Natural killer cell (primary cell): ENCODE data around the gene MYDGF. TPM values are rescaled to one million over a fixed set of nuclear protein-coding genes. Genes with fewer than 3 reads are reported as not detected.

Experiments
- ATAC-seq, 3 donors: fragments of 150-1000 bp in 2 of 3; fragments of 200-7000 bp in 1 of 3; cut with Tn5 transposase; 1 replicate in 1 of 3; 2 replicates in 2 of 3; pipeline ENCODE4 v1.10.0; 2021; ENCODE audit warnings: mild to moderate bottlenecking in 2 of 3, moderate library complexity in 2 of 3
- DNase-seq, 2 donors: peaks; one replicate each; pipeline versions ENCODE4 v3.0.0 to v3.0.0-alpha.2; 2013 to 2021; ENCODE audit warnings: mixed read lengths in 1 of 2
- H3K27ac ChIP-seq: one replicate; pipeline ENCODE4 v1.5.1; 2013; ENCODE audit warnings: mild to moderate bottlenecking, low read length
- H3K27me3 ChIP-seq: one replicate; pipeline ENCODE4 v1.6.1; 2013; ENCODE audit warnings: low read length; ENCODE audit not compliant: control insufficient read depth, insufficient read depth
- H3K36me3 ChIP-seq: one replicate; pipeline ENCODE4 v1.6.1; 2013; ENCODE audit warnings: low read length; ENCODE audit not compliant: control insufficient read depth, insufficient read depth
- H3K4me1 ChIP-seq: one replicate; pipeline ENCODE4 v1.6.1; 2013; ENCODE audit warnings: low read length; ENCODE audit not compliant: control insufficient read depth, insufficient read depth
- H3K4me3 ChIP-seq: one replicate; pipeline ENCODE4 v1.5.1; 2013; ENCODE audit warnings: low read length
- H3K9me3 ChIP-seq: one replicate; pipeline ENCODE4 v1.6.1; 2013; ENCODE audit warnings: low read length; ENCODE audit not compliant: control insufficient read depth, insufficient read depth
- H3K27ac Mint-ChIP-seq, 2 donors: one replicate each; pipeline ENCODE4 v1.8.0; 2022; ENCODE audit warnings: mild to moderate bottlenecking in 2 of 2, mixed read lengths in 2 of 2, moderate library complexity in 1 of 2
- H3K27me3 Mint-ChIP-seq, 2 donors: one replicate each; pipeline ENCODE4 v1.8.0; 2022; ENCODE audit warnings: low read depth in 2 of 2, mixed read lengths in 2 of 2
- H3K36me3 Mint-ChIP-seq: one replicate; pipeline ENCODE4 v1.8.0; 2022; ENCODE audit warnings: mixed read lengths
- H3K4me1 Mint-ChIP-seq, 2 donors: one replicate each; pipeline ENCODE4 v1.8.0; 2022; ENCODE audit warnings: mixed read lengths in 2 of 2
- H3K4me3 Mint-ChIP-seq: one replicate; pipeline ENCODE4 v1.8.0; 2022; ENCODE audit warnings: mild to moderate bottlenecking, moderate library complexity, mixed read lengths
- H3K9me3 Mint-ChIP-seq, 2 donors: one replicate each; pipeline ENCODE4 v1.8.0; 2022; ENCODE audit warnings: mixed read lengths in 2 of 2
- WGBS: methylation state at CpG from one replicate; pipeline ENCODE4 v1.1.7; 2013; ENCODE audit warnings: missing lambda C conversion rate; ENCODE audit not compliant: insufficient coverage; 5-methylcytosine and 5-hydroxymethylcytosine counted together
- intact Hi-C: fragments of 100-400 bp; cut with micrococcal nuclease; formaldehyde crosslinking; loops from one replicate; pipeline ENCODE4 v1.14.2; 2022
- total RNA-seq, 4 donors: library from RNA; stranded (reverse); fragments of 120-200 nt in 1 of 4; gene quantifications; one replicate each; pipeline versions ENCODE4 v1.2.3 to v1.2.4, GENCODE V29; 2013 to 2022
- TF ChIP-seq, protein P1 (sequence below): fragments of 200-600 bp; IDR thresholded peaks from one replicate; pipeline ENCODE4 v1.8.0; 2022; ENCODE audit warnings: antibody characterized with exemption

Gene MYDGF
- total RNA-seq, 3 donors from 2014 or later (not counting 1 experiment from before 2014, with no cell fraction given): 36.9 to 41.8 (median 37.2) TPM

DNA sequence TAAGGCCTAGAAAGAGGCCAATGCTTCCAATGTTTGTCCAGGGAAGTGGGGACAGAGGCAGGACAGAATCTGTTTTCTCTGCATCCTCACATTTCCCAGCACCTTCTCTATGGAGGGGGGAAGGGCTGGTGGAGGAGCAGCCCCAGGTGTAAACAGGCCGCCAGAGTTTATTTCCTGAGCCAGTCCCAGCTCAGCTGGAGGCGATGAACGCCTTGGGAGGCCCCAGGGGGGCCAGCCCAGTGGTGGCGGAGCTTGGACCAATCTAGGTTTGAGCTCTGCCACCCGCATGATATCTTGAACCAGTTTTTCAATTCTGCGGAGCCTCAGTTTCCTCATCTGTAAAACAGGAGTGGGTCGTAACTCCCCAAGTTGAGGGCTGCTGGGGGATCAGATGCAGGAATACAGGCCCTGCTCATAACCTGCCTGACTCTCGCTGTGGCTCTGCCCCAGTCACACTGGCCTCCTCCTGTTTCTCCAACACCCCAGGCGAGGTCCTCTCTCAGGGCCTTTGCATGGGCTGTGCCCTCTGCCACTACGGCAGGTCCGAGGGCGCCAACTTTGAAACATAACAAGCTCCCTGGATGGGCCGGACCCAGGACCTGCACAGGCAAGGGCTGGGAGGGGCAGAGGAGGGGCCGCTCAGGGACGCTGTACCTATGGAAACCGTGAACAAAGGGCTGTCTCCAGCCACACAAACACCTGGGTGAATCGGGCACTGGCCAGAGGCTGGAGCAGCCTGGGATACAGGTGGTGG lies 29.7 kb downstream of the MYDGF start:
- TF ChIP-seq, protein P1, sequence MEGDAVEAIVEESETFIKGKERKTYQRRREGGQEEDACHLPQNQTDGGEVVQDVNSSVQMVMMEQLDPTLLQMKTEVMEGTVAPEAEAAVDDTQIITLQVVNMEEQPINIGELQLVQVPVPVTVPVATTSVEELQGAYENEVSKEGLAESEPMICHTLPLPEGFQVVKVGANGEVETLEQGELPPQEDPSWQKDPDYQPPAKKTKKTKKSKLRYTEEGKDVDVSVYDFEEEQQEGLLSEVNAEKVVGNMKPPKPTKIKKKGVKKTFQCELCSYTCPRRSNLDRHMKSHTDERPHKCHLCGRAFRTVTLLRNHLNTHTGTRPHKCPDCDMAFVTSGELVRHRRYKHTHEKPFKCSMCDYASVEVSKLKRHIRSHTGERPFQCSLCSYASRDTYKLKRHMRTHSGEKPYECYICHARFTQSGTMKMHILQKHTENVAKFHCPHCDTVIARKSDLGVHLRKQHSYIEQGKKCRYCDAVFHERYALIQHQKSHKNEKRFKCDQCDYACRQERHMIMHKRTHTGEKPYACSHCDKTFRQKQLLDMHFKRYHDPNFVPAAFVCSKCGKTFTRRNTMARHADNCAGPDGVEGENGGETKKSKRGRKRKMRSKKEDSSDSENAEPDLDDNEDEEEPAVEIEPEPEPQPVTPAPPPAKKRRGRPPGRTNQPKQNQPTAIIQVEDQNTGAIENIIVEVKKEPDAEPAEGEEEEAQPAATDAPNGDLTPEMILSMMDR: no peak
- WGBS: 78% methylated on average over 17 of the region's 17 CpGs
- peaks cover 9 to 14% of the 10 kb centered on the region in 2 donors for H3K4me1 Mint-ChIP-seq
- H3K27ac ChIP-seq: no peak overlapping the region
- H3K36me3 ChIP-seq: no peaks in the 10 kb centered on the region
- H3K27ac Mint-ChIP-seq: peak overlapping the region in 1 of 2 donors; percentile 94
- DNase-seq (peak in 1 of 2 donors; percentile 32), ATAC-seq (no peak)
- H3K4me3 ChIP-seq: peak overlapping the region; percentile 78
- peak overlapping the region; percentile 96 for H3K4me3 Mint-ChIP-seq
- H3K9me3 ChIP-seq: no peaks in the 10 kb centered on the region
- H3K27me3 Mint-ChIP-seq: no peaks in the 10 kb centered on the region
- H3K27me3 ChIP-seq: no peaks in the 10 kb centered on the region
- H3K9me3 Mint-ChIP-seq: no peaks in the 10 kb centered on the region
- H3K4me1 ChIP-seq: peaks cover 42% of the 10 kb centered on the region
- intact Hi-C loops: no loop called here
- H3K36me3 Mint-ChIP-seq: no peaks in the 10 kb centered on the region

DNA sequence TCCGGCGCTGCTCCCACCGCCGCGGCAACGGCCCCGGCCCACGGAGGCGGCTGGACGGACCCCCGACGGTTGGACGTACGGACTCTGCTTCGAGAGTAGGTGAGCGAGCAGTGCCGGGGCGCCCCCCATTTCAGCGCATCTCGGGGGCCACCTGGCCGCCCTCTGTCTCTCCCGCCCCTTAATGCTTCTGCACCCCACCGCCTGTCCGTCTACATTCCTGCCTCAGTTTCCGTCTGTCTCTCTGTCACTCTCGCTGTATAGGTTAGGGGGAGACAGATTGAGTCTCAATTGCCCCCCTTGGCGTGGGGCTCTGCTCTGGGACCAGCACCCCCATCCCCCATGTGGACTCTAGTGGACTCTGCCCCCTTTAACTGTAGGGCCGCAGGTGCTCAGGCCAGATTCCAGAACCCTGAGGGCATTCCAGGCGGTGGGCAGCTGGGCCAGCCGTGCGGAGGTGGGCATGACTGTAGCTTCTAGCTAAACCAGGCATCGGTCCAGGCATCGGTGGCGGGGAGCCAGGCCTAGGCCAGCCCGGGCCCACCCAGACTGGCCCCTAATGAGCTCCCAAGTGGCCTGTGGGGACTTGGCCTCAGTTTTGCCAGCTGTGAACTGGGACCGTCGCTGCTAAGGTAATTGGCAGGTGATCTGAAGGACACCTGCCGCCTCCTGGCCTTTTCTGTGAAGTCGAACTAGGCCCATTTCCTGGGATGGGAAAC lies 30.5 kb downstream of the MYDGF start:
- Histone ChIP-seq H3K4me1 (peaks cover 42% of the 10 kb centered on the region), H3K27ac (peak overlapping the region; percentile 24), H3K4me3 (peak overlapping the region; percentile 78), H3K27me3 (no peaks in the 10 kb centered on the region), H3K36me3 (no peaks in the 10 kb centered on the region), H3K9me3 (no peaks in the 10 kb centered on the region)
- H3K9me3 Mint-ChIP-seq: no peaks in the 10 kb centered on the region
- TF ChIP-seq, protein P1: no peak
- intact Hi-C loops: loop anchor here (5.0 kb wide), 1 partner anchor 42 kb away; no protein-coding TSS in a partner anchor
- ATAC-seq (no peak), DNase-seq (no peak)
- H3K36me3 Mint-ChIP-seq: no peaks in the 10 kb centered on the region
- no peaks in the 10 kb centered on the region for H3K27me3 Mint-ChIP-seq
- peak overlapping the region; percentile 96 for H3K4me3 Mint-ChIP-seq
- H3K27ac Mint-ChIP-seq: peak overlapping the region; percentile 94 to 99
- H3K4me1 Mint-ChIP-seq: peaks cover 9 to 20% of the 10 kb centered on the region in 2 donors
- 6% methylated on average over 38 of the region's 39 CpGs for WGBS

DNA sequence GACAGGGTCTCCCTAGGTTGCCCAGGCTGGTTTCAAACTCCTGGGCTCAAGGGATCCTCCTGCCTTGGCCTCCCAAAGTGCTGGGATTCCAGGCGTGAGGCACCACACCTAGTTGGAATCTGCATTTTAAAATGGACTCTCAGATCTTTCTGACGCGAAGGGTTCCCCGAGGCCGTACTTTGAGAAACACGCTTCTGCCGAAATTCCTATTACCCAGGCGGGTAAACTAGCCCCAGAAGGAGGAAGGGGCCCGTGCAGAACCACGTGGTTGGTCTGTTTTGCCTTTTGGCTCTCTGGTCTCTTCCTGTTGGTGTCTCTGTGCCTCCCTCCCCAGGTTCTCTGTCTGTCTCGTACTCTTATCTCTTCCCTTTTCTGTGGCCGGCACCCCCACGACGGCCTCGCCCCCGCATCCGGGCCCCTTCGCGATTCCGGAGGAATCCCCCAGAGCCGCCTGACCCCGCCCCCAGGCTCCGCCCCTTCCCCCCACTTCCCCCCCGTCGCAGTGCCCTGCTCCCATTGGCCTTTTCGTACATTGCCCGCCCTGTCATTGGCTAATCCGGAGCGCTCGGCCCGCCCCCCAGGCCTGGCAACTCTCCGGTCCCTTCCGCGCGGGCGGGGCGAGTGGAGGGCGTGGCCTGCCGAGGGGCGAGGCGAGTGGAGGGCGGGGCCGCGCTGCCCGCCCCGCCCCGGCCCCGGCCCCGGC lies 31.2 kb downstream of the MYDGF start, which contains the start of gene TNFAIP8L1:
TSS of gene TNFAIP8L1 (plus strand) at position 689 of the 703 bp plus-strand sequence. CDS start 12,354 bp downstream, outside the sequence.
- H3K36me3 Mint-ChIP-seq: no peaks in the 10 kb centered on the region
- peaks cover 9 to 26% of the 10 kb centered on the region in 2 donors for H3K4me1 Mint-ChIP-seq
- peak within 1 kb of the TSS; percentile 91 for H3K27ac ChIP-seq
- peaks cover 42% of the 10 kb centered on the region for H3K4me1 ChIP-seq
- peak within 1 kb of the TSS; percentile 78 for H3K4me3 ChIP-seq
- no peaks in the 10 kb centered on the region for H3K9me3 Mint-ChIP-seq
- no peaks in the 10 kb centered on the region for H3K36me3 ChIP-seq
- no peaks in the 10 kb centered on the region for H3K9me3 ChIP-seq
- ATAC-seq (peak; percentile 93 to 99 (median 94)), DNase-seq (peak; percentile 98 to 99)
- no peaks in the 10 kb centered on the region for H3K27me3 ChIP-seq
- H3K4me3 Mint-ChIP-seq: peak within 1 kb of the TSS; percentile 96
- intact Hi-C loops: loop anchor here (5.0 kb wide), 1 partner anchor 42 kb away; no protein-coding TSS in a partner anchor
- H3K27ac Mint-ChIP-seq: peak within 1 kb of the TSS; percentile 94 to 99
- no peaks in the 10 kb centered on the region for H3K27me3 Mint-ChIP-seq
- TF ChIP-seq, protein P1: no peak
- under 1% methylated on average over 48 of the region's 49 CpGs for whole genome bisulfite sequencing
